Measurements from ENCODE around the gene AP3B1.

DNA sequence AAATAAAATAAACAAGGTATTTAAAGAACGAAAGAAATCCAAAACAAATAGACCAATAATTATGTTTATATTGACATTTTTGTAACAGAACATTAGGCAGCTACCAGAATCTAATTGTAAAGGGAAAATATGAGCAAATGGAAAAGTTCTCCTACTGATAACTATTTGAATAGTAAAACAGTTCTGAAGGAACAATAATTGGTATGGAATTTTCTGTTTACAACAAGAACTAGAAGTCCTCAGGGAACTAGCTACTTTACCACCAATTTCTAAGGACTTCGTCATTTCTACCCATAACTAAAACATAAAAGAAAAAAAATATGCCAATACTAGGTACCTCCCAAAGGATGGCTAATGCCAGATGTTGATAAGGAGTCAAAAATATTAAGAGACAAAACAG is 58.5 kb downstream of the AP3B1 start:
- TF ChIP-seq, protein P1, sequence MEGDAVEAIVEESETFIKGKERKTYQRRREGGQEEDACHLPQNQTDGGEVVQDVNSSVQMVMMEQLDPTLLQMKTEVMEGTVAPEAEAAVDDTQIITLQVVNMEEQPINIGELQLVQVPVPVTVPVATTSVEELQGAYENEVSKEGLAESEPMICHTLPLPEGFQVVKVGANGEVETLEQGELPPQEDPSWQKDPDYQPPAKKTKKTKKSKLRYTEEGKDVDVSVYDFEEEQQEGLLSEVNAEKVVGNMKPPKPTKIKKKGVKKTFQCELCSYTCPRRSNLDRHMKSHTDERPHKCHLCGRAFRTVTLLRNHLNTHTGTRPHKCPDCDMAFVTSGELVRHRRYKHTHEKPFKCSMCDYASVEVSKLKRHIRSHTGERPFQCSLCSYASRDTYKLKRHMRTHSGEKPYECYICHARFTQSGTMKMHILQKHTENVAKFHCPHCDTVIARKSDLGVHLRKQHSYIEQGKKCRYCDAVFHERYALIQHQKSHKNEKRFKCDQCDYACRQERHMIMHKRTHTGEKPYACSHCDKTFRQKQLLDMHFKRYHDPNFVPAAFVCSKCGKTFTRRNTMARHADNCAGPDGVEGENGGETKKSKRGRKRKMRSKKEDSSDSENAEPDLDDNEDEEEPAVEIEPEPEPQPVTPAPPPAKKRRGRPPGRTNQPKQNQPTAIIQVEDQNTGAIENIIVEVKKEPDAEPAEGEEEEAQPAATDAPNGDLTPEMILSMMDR (IDR thresholded peaks at IDR 0.05) = no peak
- no peak for TF ChIP-seq EP300 (IDR thresholded peaks at IDR 0.05; ENCODE audit: borderline replicate concordance in 1 of 2, low read depth in 1 of 2, low read length in 1 of 2)
- no peak for TF ChIP-seq GABPA (IDR thresholded peaks at IDR 0.05; ENCODE audit: low read depth)
- TF ChIP-seq, protein P2, sequence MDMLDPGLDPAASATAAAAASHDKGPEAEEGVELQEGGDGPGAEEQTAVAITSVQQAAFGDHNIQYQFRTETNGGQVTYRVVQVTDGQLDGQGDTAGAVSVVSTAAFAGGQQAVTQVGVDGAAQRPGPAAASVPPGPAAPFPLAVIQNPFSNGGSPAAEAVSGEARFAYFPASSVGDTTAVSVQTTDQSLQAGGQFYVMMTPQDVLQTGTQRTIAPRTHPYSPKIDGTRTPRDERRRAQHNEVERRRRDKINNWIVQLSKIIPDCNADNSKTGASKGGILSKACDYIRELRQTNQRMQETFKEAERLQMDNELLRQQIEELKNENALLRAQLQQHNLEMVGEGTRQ (IDR thresholded peaks at IDR 0.05; ENCODE audit: borderline replicate concordance, low read depth, low read length) = no peak
